Measurements from ENCODE around the gene DUSP9. TPM values are rescaled to one million over a fixed set of nuclear protein-coding genes. Genes with fewer than 3 reads are reported as not detected.
"Not testable (repeated sequence)": the region's sequence is repeated elsewhere in the genome, so short reads cannot be mapped to it uniquely, and the experiment has no call there.

DUSP9 gene
- total and polyA plus RNA-seq, 8 donors = 0.10 to 0.56 (median 0.23) TPM; not detected in 1

- Histone ChIP-seq H3K36me3 (no peaks in the 10 kb centered on the region), H3K4me3 (peak overlapping the region in 1 of 2 donors; percentile 25), H3K27me3 (peaks cover 0 to 56% of the 10 kb centered on the region in 2 donors), H3K9me3 (no peaks in the 10 kb centered on the region), H3K27ac (no peak overlapping the region), H3K4me1 (no peaks in the 10 kb centered on the region)
- no peak for DNase-seq
- TF ChIP-seq, protein P1, sequence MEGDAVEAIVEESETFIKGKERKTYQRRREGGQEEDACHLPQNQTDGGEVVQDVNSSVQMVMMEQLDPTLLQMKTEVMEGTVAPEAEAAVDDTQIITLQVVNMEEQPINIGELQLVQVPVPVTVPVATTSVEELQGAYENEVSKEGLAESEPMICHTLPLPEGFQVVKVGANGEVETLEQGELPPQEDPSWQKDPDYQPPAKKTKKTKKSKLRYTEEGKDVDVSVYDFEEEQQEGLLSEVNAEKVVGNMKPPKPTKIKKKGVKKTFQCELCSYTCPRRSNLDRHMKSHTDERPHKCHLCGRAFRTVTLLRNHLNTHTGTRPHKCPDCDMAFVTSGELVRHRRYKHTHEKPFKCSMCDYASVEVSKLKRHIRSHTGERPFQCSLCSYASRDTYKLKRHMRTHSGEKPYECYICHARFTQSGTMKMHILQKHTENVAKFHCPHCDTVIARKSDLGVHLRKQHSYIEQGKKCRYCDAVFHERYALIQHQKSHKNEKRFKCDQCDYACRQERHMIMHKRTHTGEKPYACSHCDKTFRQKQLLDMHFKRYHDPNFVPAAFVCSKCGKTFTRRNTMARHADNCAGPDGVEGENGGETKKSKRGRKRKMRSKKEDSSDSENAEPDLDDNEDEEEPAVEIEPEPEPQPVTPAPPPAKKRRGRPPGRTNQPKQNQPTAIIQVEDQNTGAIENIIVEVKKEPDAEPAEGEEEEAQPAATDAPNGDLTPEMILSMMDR (IDR thresholded peaks at IDR 0.05) = no peak
- intact Hi-C loops (cut with DNase I) = no loop called here
- ATAC-seq = no peak
Observed at GRCh38 chrX:153688506-153688905, 41.5 kb downstream of the DUSP9 start.

GRCh38 chrX:153688911-153689590, 42.0 kb downstream of the DUSP9 start:
- Histone ChIP-seq H3K4me3 (peak overlapping the region in 1 of 2 donors; percentile 25), H3K9me3 (no peaks in the 10 kb centered on the region), H3K27ac (no peak overlapping the region), H3K4me1 (no peaks in the 10 kb centered on the region), H3K36me3 (no peaks in the 10 kb centered on the region), H3K27me3 (peaks cover 0 to 55% of the 10 kb centered on the region in 2 donors)
- TF ChIP-seq, protein P1 (IDR thresholded peaks at IDR 0.05) = no peak
- ATAC-seq (no peak), DNase-seq (no peak)
- intact Hi-C loops (cut with DNase I) = no loop called here

DNA sequence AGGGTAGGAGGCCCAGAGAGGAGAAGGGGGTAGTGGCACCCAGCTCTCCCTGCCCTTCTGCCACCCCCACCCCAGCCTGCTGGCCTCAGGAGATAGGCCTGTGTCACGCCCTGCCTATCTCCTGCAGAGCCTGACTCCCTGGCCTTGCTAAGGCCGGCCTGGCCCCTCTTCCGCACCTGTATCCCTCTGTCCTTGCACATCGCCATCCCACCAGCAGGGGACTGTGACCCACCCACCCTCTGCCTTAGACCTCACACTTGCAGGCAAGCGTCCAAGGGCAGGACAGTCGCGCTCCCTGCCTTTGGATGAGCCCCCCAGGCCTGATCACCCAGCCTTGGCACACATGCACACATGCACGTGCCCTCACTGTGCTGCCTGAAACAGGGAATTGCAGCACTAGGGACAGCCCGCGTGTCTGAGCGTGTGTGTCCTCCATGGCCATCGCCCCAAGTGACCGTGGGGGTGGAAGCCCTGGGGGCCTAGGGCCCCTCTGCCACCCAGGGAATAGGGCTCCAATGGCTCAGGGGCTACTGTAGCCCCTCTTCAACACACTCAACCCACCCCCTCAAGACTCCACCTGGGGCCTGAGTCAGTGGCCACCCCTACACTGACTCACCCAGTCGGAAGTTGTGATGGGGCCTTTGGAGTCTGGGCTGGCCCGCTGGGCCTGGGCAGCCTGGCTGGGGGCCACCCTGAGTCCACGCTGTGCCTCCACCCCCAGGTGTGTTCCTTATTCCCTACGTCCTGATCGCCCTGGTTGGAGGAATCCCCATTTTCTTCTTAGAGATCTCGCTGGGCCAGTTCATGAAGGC, 42.9 kb downstream of the DUSP9 start:
- no peak overlapping the region for H3K27ac ChIP-seq
- TF ChIP-seq, protein P1 (IDR thresholded peaks at IDR 0.05) = no peak
- intact Hi-C loops (cut with DNase I) = no loop called here
- H3K4me1 ChIP-seq = no peaks in the 10 kb centered on the region
- H3K27me3 ChIP-seq = peaks cover 0 to 48% of the 10 kb centered on the region in 2 donors
- ATAC-seq (no peak), DNase-seq (no peak)
- H3K36me3 ChIP-seq = no peaks in the 10 kb centered on the region
- H3K9me3 ChIP-seq = no peaks in the 10 kb centered on the region
- H3K4me3 ChIP-seq = no peak overlapping the region

GRCh38 chrX:153690466-153690865, 43.5 kb downstream of the DUSP9 start:
- intact Hi-C loops (cut with DNase I) = no loop called here

DNA sequence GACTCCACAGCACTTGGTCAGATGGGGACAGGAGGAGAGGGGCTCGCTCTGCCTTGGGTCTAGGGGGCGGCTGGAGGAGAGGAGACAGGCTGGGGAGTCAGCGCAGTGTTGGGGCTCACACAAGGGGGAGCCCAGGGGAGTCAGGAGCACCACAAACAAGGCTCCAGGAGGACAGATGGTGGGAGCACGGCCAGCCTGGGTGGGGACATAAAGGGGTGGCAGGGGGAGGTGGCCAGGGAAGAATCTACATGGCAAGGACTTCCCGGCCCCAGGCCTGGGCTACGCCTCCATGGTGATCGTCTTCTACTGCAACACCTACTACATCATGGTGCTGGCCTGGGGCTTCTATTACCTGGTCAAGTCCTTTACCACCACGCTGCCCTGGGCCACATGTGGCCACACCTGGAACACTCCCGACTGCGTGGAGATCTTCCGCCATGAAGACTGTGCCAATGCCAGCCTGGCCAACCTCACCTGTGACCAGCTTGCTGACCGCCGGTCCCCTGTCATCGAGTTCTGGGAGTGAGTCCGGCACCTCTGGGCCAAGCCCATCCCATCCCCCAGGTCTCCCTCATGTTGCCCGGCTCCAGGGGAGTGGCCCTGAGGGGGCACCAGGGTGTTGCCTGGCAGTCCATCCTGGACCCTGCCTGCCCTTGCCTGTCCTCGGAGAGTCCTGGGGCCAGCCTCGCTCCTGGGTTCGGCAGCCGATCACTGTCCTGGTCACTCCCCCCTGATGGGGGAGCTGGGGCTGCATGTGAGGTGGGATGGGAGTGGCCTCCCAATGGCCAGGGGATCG, 44.2 kb downstream of the DUSP9 start:
- H3K27ac ChIP-seq; H3K4me1 ChIP-seq; H3K4me3 ChIP-seq; intact Hi-C loops (cut with DNase I); ATAC-seq; H3K9me3 ChIP-seq; H3K36me3 ChIP-seq: not testable (repeated sequence)
- H3K27me3 ChIP-seq = peaks cover 0 to 34% of the 10 kb centered on the region in 2 donors
- peak in 1 of 4 donors; percentile 46 for DNase-seq

More at GRCh38 chrX:153690466-153690865, 43.5 kb downstream of the DUSP9 start:
- TF ChIP-seq, protein P1 (IDR thresholded peaks at IDR 0.05) = no peak
- H3K27ac ChIP-seq = no peak overlapping the region
- H3K4me1 ChIP-seq = no peaks in the 10 kb centered on the region
- ATAC-seq (no peak), DNase-seq (peak in 1 of 4 donors; percentile 35)
- H3K4me3 ChIP-seq = no peak overlapping the region
- peaks cover 0 to 42% of the 10 kb centered on the region in 2 donors for H3K27me3 ChIP-seq
- no peaks in the 10 kb centered on the region for H3K36me3 ChIP-seq
- no peaks in the 10 kb centered on the region for H3K9me3 ChIP-seq
